ENCODE results near the gene PMIS2. TPM values are rescaled to one million over a fixed set of nuclear protein-coding genes. Genes with fewer than 3 reads are reported as not detected.

Gene PMIS2
- total RNA-seq, 1 donor from 2014 or later, result not detected

DNA sequence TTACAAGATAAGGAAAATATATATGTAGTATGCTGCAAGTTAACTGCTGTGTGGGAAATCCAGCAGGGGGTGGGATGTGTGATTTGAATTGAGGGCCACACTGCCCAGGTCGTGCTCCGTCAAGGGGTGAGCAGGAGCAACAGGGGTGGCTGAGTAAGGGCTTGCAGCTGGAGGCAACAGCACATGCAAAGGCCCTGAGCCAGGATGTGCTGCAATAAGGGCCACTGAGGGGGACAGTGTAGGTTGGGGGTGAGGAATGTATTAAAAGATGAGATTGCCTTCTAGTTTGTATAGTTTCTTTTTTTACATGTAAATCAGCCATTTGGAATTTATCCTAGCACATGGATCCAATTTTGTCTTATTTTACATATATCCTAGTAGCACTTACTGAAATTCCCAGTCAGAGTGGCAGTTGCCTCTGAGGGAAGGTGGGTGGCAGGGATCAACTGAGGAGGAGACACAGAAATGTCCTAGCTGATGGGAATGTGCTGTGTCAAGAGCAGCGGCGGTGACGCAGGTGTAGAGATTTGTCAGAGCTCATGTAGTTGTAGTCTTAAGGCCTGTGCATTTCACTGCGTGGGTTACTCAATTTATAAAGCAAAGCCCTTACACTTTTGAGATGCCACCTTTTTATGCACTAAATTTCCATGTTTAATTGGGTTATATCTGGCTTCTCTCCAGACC is 37.5 kb downstream of the PMIS2 start:
- H3K27ac ChIP-seq (ENCODE audit: low read depth, low read length), result no peak overlapping the region
- H4K20me1 ChIP-seq (ENCODE audit: insufficient read depth, low read length), result no peaks in the 10 kb centered on the region
- Mint-ChIP-seq H3K27ac (ENCODE audit: unreplicated experiment) (no peak overlapping the region), H3K4me3 (ENCODE audit: unreplicated experiment) (no peak overlapping the region), H3K4me1 (ENCODE audit: low read depth, unreplicated experiment) (peaks cover 4% of the 10 kb centered on the region), H3K9me3 (ENCODE audit: unreplicated experiment) (no peaks in the 10 kb centered on the region), H3K27me3 (ENCODE audit: low read depth, unreplicated experiment) (no peaks in the 10 kb centered on the region), H3K36me3 (ENCODE audit: low read depth, unreplicated experiment) (peaks cover 4% of the 10 kb centered on the region)
- no peaks in the 10 kb centered on the region for H3K9me3 ChIP-seq (ENCODE audit: insufficient read depth, low read depth, low read length)
- no peak overlapping the region for H2AFZ ChIP-seq (ENCODE audit: low read depth, low read length)
- DNase-seq (ENCODE audit: low read depth), result no peak
- H3K36me3 ChIP-seq (ENCODE audit: insufficient read depth, low read length), result peaks cover 2% of the 10 kb centered on the region
- no peak overlapping the region for H3K4me2 ChIP-seq (ENCODE audit: low read length)
- no peaks in the 10 kb centered on the region for H3K79me2 ChIP-seq (ENCODE audit: insufficient read depth, low read length)
- FAIRE-seq, result no peak
- no peak overlapping the region for H3K9ac ChIP-seq (ENCODE audit: low read length)
- TF ChIP-seq, protein P1, sequence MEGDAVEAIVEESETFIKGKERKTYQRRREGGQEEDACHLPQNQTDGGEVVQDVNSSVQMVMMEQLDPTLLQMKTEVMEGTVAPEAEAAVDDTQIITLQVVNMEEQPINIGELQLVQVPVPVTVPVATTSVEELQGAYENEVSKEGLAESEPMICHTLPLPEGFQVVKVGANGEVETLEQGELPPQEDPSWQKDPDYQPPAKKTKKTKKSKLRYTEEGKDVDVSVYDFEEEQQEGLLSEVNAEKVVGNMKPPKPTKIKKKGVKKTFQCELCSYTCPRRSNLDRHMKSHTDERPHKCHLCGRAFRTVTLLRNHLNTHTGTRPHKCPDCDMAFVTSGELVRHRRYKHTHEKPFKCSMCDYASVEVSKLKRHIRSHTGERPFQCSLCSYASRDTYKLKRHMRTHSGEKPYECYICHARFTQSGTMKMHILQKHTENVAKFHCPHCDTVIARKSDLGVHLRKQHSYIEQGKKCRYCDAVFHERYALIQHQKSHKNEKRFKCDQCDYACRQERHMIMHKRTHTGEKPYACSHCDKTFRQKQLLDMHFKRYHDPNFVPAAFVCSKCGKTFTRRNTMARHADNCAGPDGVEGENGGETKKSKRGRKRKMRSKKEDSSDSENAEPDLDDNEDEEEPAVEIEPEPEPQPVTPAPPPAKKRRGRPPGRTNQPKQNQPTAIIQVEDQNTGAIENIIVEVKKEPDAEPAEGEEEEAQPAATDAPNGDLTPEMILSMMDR (IDR thresholded peaks at IDR 0.05; ENCODE audit: insufficient read depth, low read depth, low read length), result no peak
- TF ChIP-seq EZH2 (IDR thresholded peaks at IDR 0.05; ENCODE audit: insufficient read depth, low read length), result no peak
- H3K27me3 ChIP-seq (ENCODE audit: insufficient read depth, low read length), result no peaks in the 10 kb centered on the region
- H3K4me3 ChIP-seq (ENCODE audit: insufficient read depth, low read depth, low read length), result no peak overlapping the region
- no peaks in the 10 kb centered on the region for H3K4me1 ChIP-seq (ENCODE audit: insufficient read depth, low read length)

DNA sequence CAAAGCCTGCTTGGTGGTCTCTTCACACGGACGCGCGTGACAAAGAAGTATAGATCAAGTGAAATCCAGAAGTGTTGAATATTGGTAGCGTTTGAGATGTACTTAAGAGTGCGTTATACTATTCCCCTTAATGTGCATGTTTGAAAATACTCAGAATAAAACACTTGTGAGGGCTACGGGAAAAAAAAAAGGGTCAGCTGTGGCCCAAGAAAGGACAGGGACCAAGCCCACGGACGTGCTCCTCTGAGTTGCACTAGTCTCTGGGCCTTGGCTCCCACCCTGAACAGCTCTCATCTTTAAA is 42.2 kb downstream of the PMIS2 start:
- H3K27ac ChIP-seq (ENCODE audit: low read depth, low read length), result peak overlapping the region; percentile 53
- H3K4me1 ChIP-seq (ENCODE audit: insufficient read depth, low read length), result no peaks in the 10 kb centered on the region
- peak overlapping the region; percentile 100 for H3K4me3 Mint-ChIP-seq (ENCODE audit: unreplicated experiment)
- peak overlapping the region; percentile 95 for H3K9ac ChIP-seq (ENCODE audit: low read length)
- H3K27ac Mint-ChIP-seq (ENCODE audit: unreplicated experiment), result peak overlapping the region; percentile 98
- peak overlapping the region; percentile 79 for H3K4me3 ChIP-seq (ENCODE audit: insufficient read depth, low read depth, low read length)
- peaks cover 18% of the 10 kb centered on the region for H3K36me3 ChIP-seq (ENCODE audit: insufficient read depth, low read length)
- peaks cover 5% of the 10 kb centered on the region for H3K4me1 Mint-ChIP-seq (ENCODE audit: low read depth, unreplicated experiment)
- H3K4me2 ChIP-seq (ENCODE audit: low read length), result peak overlapping the region; percentile 99
- no peaks in the 10 kb centered on the region for H3K9me3 ChIP-seq (ENCODE audit: insufficient read depth, low read depth, low read length)
- H3K9me3 Mint-ChIP-seq (ENCODE audit: unreplicated experiment), result no peaks in the 10 kb centered on the region
- no peaks in the 10 kb centered on the region for H3K27me3 ChIP-seq (ENCODE audit: insufficient read depth, low read length)
- H3K27me3 Mint-ChIP-seq (ENCODE audit: low read depth, unreplicated experiment), result no peaks in the 10 kb centered on the region
- no peak for FAIRE-seq
- TF ChIP-seq, protein P1 (IDR thresholded peaks at IDR 0.05; ENCODE audit: insufficient read depth, low read depth, low read length), result no peak
- TF ChIP-seq EZH2 (IDR thresholded peaks at IDR 0.05; ENCODE audit: insufficient read depth, low read length), result no peak
- H3K36me3 Mint-ChIP-seq (ENCODE audit: low read depth, unreplicated experiment), result peaks cover 3% of the 10 kb centered on the region
- peaks cover 24% of the 10 kb centered on the region for H3K79me2 ChIP-seq (ENCODE audit: insufficient read depth, low read length)
- no peaks in the 10 kb centered on the region for H4K20me1 ChIP-seq (ENCODE audit: insufficient read depth, low read length)
- peak overlapping the region; percentile 69 for H2AFZ ChIP-seq (ENCODE audit: low read depth, low read length)
- DNase-seq (ENCODE audit: low read depth), result no peak
